Non-pigmented ciliary epithelial cell (primary cell): ENCODE data around the gene RALGPS2.
A peak's percentile ranks its signal among the peaks of the same experiment; 100 is the strongest.

Experiments used
- DNase-seq: peaks from one replicate; pipeline ENCODE4 v3.0.0-alpha.2; 2010; ENCODE audit warnings: low read depth

The RALGPS2 gene, protein sequence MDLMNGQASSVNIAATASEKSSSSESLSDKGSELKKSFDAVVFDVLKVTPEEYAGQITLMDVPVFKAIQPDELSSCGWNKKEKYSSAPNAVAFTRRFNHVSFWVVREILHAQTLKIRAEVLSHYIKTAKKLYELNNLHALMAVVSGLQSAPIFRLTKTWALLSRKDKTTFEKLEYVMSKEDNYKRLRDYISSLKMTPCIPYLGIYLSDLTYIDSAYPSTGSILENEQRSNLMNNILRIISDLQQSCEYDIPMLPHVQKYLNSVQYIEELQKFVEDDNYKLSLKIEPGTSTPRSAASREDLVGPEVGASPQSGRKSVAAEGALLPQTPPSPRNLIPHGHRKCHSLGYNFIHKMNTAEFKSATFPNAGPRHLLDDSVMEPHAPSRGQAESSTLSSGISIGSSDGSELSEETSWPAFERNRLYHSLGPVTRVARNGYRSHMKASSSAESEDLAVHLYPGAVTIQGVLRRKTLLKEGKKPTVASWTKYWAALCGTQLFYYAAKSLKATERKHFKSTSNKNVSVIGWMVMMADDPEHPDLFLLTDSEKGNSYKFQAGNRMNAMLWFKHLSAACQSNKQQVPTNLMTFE

DNA sequence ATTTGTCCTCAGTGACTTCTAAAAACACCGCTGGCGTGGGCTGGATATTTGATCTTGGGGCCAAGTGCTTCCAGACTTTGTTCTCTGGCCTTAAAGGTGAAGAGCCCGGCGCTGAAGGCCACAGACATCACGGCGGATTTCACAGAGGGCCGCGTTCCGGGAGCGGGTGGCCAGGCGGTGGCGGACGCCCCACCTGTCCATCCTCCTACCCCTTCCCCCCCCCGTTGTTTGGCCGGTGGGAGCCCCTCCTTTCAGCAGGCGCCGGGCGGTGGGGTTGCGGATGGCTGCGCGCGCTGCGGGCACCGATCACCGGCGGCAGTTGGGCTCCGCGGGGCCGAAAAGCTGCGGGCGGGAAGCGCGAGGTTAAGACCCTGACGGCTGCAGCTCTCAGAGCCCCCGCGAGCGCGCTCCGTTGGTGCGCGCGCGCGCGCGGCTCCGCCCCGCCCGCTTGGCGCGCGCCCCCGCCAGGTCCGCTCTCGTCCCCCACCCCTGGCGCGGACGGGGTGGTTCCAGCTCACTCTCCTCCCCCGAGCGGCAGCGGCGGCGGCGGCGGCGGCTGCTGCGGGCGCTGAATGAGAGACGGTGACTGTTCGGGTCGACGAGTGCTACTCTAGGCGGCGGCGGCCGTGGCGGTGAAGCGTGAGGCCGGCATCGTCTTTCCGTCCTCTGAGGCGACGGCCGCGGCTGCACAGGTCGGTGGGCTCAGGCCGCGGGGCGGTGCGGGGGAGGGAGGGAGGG lies at the start of gene RALGPS2:
Gene RALGPS2 (plus strand): TSS at position 517 of the 738 bp plus-strand sequence. CDS start 51,521 bp downstream, outside the sequence.
- no peak for DNase-seq

GRCh38 chr1:178679237-178679636 lies 45.8 kb upstream of the RALGPS2 start:
- DNase-seq, result no peak

- no peak for DNase-seq
Observed at GRCh38 chr1:178682429-178682828, 42.6 kb upstream of the RALGPS2 start.

- DNase-seq, result no peak
Observed at GRCh38 chr1:178682886-178683285, 42.2 kb upstream of the RALGPS2 start.

DNA sequence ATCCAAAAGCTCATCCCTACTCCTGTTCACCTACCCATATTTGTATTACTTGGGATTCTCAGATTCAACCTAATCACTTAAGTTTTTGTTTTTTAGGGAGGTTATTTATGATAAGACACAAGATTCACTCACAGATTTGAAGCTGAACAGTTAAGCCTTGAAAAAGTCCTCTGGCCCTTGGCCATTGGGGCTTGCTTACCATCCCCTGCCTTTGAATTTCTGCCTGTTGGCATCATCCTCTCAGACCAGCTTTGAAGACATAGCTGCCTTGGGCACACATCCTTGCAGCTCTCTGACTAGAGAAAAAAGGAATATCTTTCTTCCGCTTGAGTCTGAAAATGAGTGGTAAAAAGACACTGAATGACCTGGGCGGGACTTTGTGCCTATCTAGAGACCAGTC lies 41.8 kb upstream of the RALGPS2 start:
- DNase-seq, result no peak

GRCh38 chr1:178684111-178684510 lies 40.9 kb upstream of the RALGPS2 start:
- no peak for DNase-seq

GRCh38 chr1:178684542-178685000 lies 40.5 kb upstream of the RALGPS2 start:
- DNase-seq, result peak; percentile 83

GRCh38 chr1:178686407-178686806 lies 38.6 kb upstream of the RALGPS2 start:
- no peak for DNase-seq

- DNase-seq, result no peak
Observed at GRCh38 chr1:178688244-178688643, 36.8 kb upstream of the RALGPS2 start.

- DNase-seq, result no peak
Observed at GRCh38 chr1:178689769-178690168, 35.3 kb upstream of the RALGPS2 start.

DNA sequence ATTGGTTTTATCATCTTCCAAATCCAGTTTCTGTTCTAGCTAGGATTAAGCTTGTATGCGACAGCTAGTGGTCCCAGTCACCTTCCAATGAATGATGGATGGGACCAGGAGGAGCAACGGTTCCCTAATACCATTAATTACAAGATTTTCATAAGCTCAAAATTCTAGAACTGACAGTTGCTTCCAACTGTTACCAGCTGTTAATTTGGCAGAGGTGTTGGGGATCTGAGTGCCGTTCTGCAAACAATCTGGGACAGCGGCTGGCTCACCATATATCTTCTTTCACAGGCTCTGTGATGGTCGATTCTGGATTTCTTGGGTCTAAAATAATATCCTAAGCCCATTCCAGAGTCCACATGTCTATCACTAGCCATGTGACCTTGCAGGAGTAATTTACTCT lies 34.5 kb upstream of the RALGPS2 start:
- no peak for DNase-seq

- no peak for DNase-seq
Observed at GRCh38 chr1:178692564-178693327, 32.3 kb upstream of the RALGPS2 start.

DNA sequence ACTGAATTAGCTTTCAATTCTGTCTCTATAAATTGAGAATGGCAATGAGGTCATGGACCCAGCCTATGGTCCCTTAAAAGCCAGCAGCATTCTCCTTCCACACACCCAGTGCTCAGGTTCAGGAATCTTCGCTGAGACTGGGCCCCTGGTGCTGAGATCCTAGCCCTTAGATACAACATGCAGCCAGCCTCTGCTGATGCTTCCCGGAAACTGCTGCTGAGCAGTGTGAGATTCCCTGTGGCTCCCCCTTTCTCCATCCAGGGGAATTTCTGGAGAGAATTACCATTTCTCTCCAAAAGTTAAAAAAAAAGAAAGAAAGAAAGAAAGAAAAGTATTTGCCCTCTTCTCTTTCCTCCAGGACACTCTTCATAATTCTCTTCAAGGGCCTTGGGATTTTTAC lies 31.7 kb upstream of the RALGPS2 start:
- DNase-seq, result no peak

- DNase-seq, result no peak
Observed at GRCh38 chr1:178694923-178695525, 30.0 kb upstream of the RALGPS2 start.

DNA sequence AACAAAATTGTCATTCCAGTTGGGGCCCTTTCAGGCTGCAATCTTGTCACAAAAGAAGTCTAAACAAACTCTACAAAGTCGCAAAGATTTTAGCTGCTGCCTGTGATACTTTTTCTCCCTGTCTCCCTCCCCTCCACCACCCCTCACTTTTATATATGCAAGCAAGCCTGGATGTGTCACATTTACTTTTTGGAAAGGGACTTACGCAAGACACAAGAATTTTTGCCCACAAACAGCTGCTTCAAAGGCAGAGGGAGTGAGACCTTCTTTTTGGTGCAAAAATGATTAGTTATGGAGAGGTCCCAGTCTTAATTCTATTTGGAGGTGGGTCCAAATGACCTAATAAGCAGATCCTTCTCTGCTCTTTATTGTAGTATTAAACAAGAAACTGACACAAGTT lies 22.9 kb upstream of the RALGPS2 start:
- DNase-seq, result no peak

DNA sequence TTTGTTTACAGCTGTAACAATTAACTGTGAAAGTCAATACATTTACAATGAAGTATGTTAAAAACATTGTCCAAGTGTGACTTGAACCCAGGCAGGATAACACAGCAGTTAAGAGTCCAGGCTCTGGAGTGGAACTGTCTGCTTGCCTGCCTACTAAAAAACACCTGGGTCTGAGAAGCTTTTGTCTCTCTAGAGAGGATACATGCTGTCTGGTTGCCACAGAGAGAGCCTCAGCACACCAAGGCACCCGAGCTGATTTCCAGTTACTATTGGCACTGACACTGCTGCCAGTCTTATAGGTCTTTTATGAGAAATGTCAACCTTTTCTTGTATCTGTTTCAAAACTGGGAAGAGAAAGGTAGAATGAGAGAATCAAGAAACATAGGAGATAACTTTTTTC lies 20.2 kb upstream of the RALGPS2 start:
- DNase-seq, result no peak

DNA sequence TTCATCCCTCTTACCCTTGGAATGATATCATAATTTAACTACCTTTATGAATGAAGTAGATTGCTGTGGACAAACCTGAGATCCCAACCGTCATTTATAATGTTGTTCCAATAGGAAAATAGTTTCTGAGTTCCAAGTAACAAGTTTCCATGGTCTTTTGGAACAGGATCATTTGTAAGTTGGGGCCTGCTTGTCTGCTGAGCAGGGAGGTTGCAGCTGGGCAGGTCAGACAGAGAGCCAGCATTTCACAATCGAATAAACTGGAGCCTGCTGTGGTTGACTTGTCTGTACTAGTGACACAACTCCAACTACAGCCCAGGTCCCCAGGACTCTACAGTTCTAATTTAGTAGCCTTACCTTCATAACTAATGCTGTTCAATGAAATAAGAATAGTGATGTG lies 18.6 kb upstream of the RALGPS2 start:
- DNase-seq, result no peak

- no peak for DNase-seq
Observed at GRCh38 chr1:178713259-178713658, 11.8 kb upstream of the RALGPS2 start.

DNA sequence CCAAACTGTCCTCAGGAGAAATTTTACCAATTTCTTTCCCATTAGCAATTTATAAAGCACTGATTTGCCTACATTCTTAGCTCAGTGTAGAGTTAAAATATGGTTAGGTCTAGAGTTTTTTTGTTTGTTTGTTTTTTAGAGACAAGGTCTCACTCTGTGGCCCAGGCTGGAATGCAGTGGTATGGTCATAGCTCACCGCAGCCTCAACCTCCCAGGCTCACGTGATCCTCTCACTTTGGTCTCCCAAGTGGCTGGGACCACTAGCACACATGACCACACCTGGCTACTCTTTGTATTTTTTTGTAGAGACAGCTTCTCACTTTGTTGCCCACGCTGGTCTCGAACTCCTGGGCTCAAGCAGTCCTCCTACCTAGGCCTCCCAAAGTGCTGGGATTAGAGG lies 10.6 kb upstream of the RALGPS2 start:
- DNase-seq, result no peak

GRCh38 chr1:178716111-178716510 lies 8.9 kb upstream of the RALGPS2 start:
- DNase-seq, result no peak

DNA sequence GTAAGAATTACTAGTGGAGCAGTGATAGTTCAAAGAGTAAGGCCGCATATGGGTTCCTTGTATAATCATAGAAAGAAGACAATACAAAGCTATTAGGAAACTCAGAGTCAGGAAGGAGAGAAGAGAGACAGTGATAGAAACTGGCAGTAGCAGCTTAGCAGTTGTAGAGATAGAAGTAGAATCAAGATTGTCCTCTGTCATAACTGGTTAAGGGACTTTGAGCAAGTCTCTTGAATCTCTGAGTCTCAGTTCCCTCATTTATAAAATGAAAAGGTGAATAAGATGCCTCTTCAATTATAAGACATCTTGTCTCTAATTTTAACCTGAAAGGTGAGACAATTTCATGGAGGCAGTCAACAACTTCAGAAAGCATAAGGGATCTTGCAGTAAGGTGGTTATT lies 6.5 kb upstream of the RALGPS2 start:
- no peak for DNase-seq

DNA sequence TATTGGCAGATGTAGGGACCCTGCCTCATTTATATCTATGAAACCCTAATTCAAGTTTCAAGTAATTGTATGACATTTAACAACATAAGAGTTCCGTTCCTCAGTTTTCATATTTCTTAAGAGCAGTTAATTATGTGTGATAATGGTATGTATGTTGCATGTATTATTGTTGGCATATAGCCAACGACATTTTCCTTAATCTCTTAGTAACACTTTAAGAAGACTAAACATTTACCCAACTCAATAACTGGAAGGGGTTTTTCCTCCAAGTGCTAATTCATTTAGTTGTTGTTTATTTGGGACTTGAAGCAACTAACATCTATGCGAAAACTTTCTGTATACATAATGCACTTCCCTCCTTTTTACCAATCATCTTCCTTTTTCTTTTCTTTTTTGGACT lies 1.5 kb upstream of the RALGPS2 start:
- DNase-seq, result no peak
